Neuronal stem cell (in vitro differentiated cells): ENCODE measurements around the gene INTS1.

Source experiments
- DNase-seq: peaks from one replicate; pipeline ENCODE4 v3.0.0-alpha.2; 2013; ENCODE audit warnings: low spot score
- H2AFZ ChIP-seq: one replicate; pipeline ENCODE4 v1.6.1; 2013; ENCODE audit warnings: mild to moderate bottlenecking, low read length, inconsistent platforms
- H2AK5ac ChIP-seq: 2 replicates; pipeline ENCODE4 v1.6.1; 2013; ENCODE audit warnings: low read depth, mild to moderate bottlenecking, inconsistent platforms, low read length, moderate library complexity, mixed read lengths
- H2BK120ac ChIP-seq: 2 replicates; pipeline ENCODE4 v1.6.1; 2013; ENCODE audit warnings: low read depth, mild to moderate bottlenecking, inconsistent platforms, low read length, moderate library complexity, mixed read lengths
- H2BK12ac ChIP-seq: one replicate; pipeline ENCODE4 v1.6.1; 2013; ENCODE audit warnings: low read length, inconsistent platforms
- H2BK15ac ChIP-seq: 2 replicates; pipeline ENCODE4 v1.6.1; 2013; ENCODE audit warnings: mild to moderate bottlenecking, low read length, inconsistent platforms, mixed read lengths
- H2BK5ac ChIP-seq: one replicate; pipeline ENCODE4 v1.6.1; 2013; ENCODE audit warnings: inconsistent platforms, mild to moderate bottlenecking, low read length, moderate library complexity
- H3K14ac ChIP-seq: one replicate; pipeline ENCODE4 v1.6.1; 2013; ENCODE audit warnings: low read length, inconsistent platforms
- H3K18ac ChIP-seq: 2 replicates; pipeline ENCODE4 v1.6.1; 2013; ENCODE audit warnings: low read length, inconsistent platforms
- H3K23ac ChIP-seq: 2 replicates; pipeline ENCODE4 v1.6.1; 2013; ENCODE audit warnings: low read depth, mild to moderate bottlenecking, mixed read lengths, low read length, inconsistent platforms; ENCODE audit not compliant: poor library complexity
- H3K27ac ChIP-seq: replicated peaks from 3 replicates; pipeline ENCODE4 v1.5.1; 2013; ENCODE audit warnings: low read length, inconsistent platforms
- H3K27me3 ChIP-seq, 3 experiments: 2 replicates each; pipeline ENCODE4 v1.6.1; 2013; ENCODE audit warnings: low read length in 3 of 3, mild to moderate bottlenecking in 2 of 3, inconsistent platforms in 1 of 3, low read depth in 1 of 3, mixed read lengths in 1 of 3, moderate library complexity in 1 of 3; ENCODE audit not compliant: control insufficient read depth in 3 of 3, insufficient read depth in 3 of 3
- H3K36me3 ChIP-seq, 2 donors: replicated peaks in 1 of 2; 2 replicates each; pipeline ENCODE4 v1.6.1; 2013; ENCODE audit warnings: low read length in 2 of 2; ENCODE audit not compliant: control insufficient read depth in 2 of 2, insufficient read depth in 2 of 2
- H3K4ac ChIP-seq: 2 replicates; pipeline ENCODE4 v1.6.1; 2013; ENCODE audit warnings: inconsistent platforms, mild to moderate bottlenecking, low read length, moderate library complexity
- H3K4me1 ChIP-seq, 2 donors: 1 replicate in 1 of 2; 2 replicates in 1 of 2; pipeline ENCODE4 v1.6.1; 2013; ENCODE audit warnings: low read length in 2 of 2, low read depth in 1 of 2; ENCODE audit not compliant: control insufficient read depth in 2 of 2, insufficient read depth in 1 of 2
- H3K4me2 ChIP-seq: one replicate; pipeline ENCODE4 v1.6.1; 2013; ENCODE audit warnings: mild to moderate bottlenecking, low read length, inconsistent platforms; ENCODE audit not compliant: insufficient read depth, poor library complexity, severe bottlenecking
- H3K4me3 ChIP-seq, 2 donors: 2 replicates each; pipeline ENCODE4 v1.5.1; 2013; ENCODE audit warnings: low read length in 2 of 2, mild to moderate bottlenecking in 2 of 2, inconsistent platforms in 1 of 2, moderate library complexity in 1 of 2
- H3K79me1 ChIP-seq: one replicate; pipeline ENCODE4 v1.6.1; 2013; ENCODE audit warnings: low read depth, mild to moderate bottlenecking, inconsistent platforms, low read length, moderate library complexity
- H3K9ac ChIP-seq: one replicate; pipeline ENCODE4 v1.6.1; 2013; ENCODE audit warnings: mild to moderate bottlenecking, low read depth, low read length, inconsistent platforms; ENCODE audit not compliant: poor library complexity
- H3K9me3 ChIP-seq, 2 donors: replicated peaks in 1 of 2; 2 replicates each; pipeline versions ENCODE3 to v1.6.1; 2013; ENCODE audit warnings: low read length in 2 of 2, mild to moderate bottlenecking in 2 of 2, inconsistent platforms in 1 of 2, low read depth in 1 of 2, mixed read lengths in 1 of 2, moderate library complexity in 1 of 2; ENCODE audit not compliant: control insufficient read depth in 2 of 2, insufficient read depth in 1 of 2
- H4K8ac ChIP-seq: one replicate; pipeline ENCODE4 v1.6.1; 2013; ENCODE audit warnings: low read depth, mild to moderate bottlenecking, inconsistent platforms, low read length, moderate library complexity
- H4K91ac ChIP-seq: one replicate; pipeline ENCODE4 v1.6.1; 2013; ENCODE audit warnings: low read length, low read depth, mild to moderate bottlenecking, inconsistent platforms; ENCODE audit not compliant: poor library complexity
- WGBS, 2 donors: extraction: QIAGEN DNeasy Blood & Tissue Kit; methylation state at CpG; one replicate each; pipeline ENCODE4 v1.1.7; 2013; ENCODE audit warnings: missing lambda C conversion rate in 2 of 2, mixed read lengths in 1 of 2; ENCODE audit not compliant: insufficient read length in 2 of 2, insufficient replicate concordance in 1 of 2; ENCODE audit errors: extremely low coverage in 2 of 2; 5-methylcytosine and 5-hydroxymethylcytosine counted together

INTS1 gene

DNA sequence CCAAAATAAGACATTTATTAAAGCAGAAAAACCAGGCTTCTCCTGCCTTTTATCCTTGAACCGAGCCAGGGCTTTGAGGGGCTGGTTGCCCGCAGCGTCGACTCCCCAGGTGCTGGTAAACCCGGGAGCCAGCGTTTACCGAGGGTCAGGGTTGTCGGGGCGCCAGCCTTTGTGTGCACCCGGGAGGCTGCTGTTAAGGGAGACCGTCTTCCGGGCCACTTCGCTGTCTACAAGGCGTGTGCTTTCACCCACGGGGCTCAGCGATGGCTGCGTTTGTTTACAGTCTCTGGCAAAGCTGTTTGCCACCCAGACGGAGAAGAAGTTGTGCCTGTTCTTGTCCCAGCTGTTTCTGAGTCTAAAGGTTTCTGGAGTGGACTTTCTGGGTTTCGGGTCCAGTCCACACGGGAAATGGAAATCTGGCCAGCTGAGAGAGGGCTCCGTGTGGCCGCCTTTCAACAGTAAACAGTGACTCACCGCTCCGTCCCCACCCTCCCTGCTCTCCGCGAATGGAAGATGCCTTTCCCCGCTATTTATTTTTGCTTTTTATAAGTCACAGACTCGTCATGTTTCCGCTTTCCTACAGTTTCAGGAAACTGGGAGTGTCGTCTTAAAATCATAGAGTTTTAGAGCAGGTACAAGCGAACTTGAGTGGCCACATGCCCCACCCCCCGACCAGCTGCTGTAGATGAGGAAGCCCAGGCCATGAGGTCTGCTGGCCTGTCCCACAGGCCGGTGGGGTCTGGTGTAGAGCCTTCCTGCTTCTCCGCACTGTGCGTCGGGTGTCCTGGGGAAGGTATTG, 28.5 kb upstream of the INTS1 start:
- Histone ChIP-seq H3K27me3 (peaks cover 0 to 15% (median 9%) of the 10 kb centered on the region in 3 experiments), H3K9ac (peak overlapping the region; percentile 30), H4K91ac (no peak overlapping the region), H3K23ac (no peak overlapping the region), H3K4me3 (peak overlapping the region in 1 of 2 donors; percentile 22), H3K14ac (no peak overlapping the region), H3K4me1 (peaks cover 37 to 50% of the 10 kb centered on the region in 2 donors), H2BK120ac (no peak overlapping the region), H4K8ac (no peak overlapping the region), H3K79me1 (peaks cover 10% of the 10 kb centered on the region), H3K27ac (no peak overlapping the region), H2AFZ (peak overlapping the region; percentile 63), H3K36me3 (no peaks in the 10 kb centered on the region), H2BK15ac (peak overlapping the region; percentile 92), H3K9me3 (no peaks in the 10 kb centered on the region), H2AK5ac (peak overlapping the region; percentile 97), H2BK12ac (peak overlapping the region; percentile 84), H3K18ac (peak overlapping the region; percentile 83), H3K4me2 (no peak overlapping the region), H2BK5ac (no peak overlapping the region), H3K4ac (no peak overlapping the region)
- WGBS, 2 donors: no CpG with 5 or more reads among the region's 36 CpGs
- no peak for DNase-seq

- WGBS, 2 donors: no CpG with 5 or more reads among the region's 10 CpGs
- Histone ChIP-seq H2AFZ (peak overlapping the region; percentile 63), H3K4ac (no peak overlapping the region), H3K36me3 (no peaks in the 10 kb centered on the region), H2BK5ac (no peak overlapping the region), H3K79me1 (peaks cover 10% of the 10 kb centered on the region), H3K18ac (no peak overlapping the region), H3K27me3 (peaks cover 0 to 15% (median 9%) of the 10 kb centered on the region in 3 experiments), H2BK12ac (peak overlapping the region; percentile 65), H3K23ac (peak overlapping the region; percentile 87), H3K9ac (no peak overlapping the region), H2BK120ac (no peak overlapping the region), H3K9me3 (no peaks in the 10 kb centered on the region), H3K4me2 (no peak overlapping the region), H2AK5ac (peak overlapping the region; percentile 47), H3K4me1 (peaks cover 33 to 44% of the 10 kb centered on the region in 2 donors), H4K8ac (no peak overlapping the region), H2BK15ac (no peak overlapping the region), H3K27ac (no peak overlapping the region), H4K91ac (no peak overlapping the region), H3K4me3 (peak overlapping the region in 1 of 2 donors; percentile 22), H3K14ac (no peak overlapping the region)
- no peak for DNase-seq
Measured at GRCh38 chr7:1531979-1532455, 27.8 kb upstream of the INTS1 start.

GRCh38 chr7:1531263-1531978, 27.2 kb upstream of the INTS1 start:
- peaks cover 29 to 38% of the 10 kb centered on the region in 2 donors for H3K4me1 ChIP-seq

DNA sequence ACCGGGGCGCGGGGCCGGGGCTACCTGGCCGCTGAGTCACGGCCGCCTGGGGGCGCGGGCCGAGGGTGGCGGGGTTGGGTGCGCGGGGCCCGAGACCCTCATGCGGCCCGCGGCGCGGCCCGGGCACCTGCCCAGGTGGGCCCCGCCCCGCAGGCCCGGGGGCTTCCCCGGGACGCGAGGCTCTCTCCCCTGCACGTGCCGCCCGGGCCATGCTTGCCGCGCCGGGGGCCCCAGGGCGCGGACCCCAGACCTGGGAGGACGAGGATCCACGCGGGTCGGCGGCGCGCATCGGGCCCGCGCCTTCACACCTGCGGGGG, 26.7 kb upstream of the INTS1 start:
- Histone ChIP-seq H4K8ac (no peak overlapping the region), H3K4ac (no peak overlapping the region), H2AK5ac (peak overlapping the region; percentile 47), H3K79me1 (peaks cover 8% of the 10 kb centered on the region), H3K4me3 (peak overlapping the region; percentile 53 to 82), H2BK15ac (no peak overlapping the region), H4K91ac (no peak overlapping the region), H3K4me1 (peaks cover 26 to 34% of the 10 kb centered on the region in 2 donors), H2BK12ac (no peak overlapping the region), H3K9ac (no peak overlapping the region), H3K18ac (peak overlapping the region; percentile 57), H2BK120ac (no peak overlapping the region), H3K9me3 (no peaks in the 10 kb centered on the region), H3K14ac (no peak overlapping the region), H2BK5ac (peak overlapping the region; percentile 87), H3K27me3 (peaks cover 0 to 22% (median 9%) of the 10 kb centered on the region in 3 experiments), H2AFZ (no peak overlapping the region), H3K23ac (no peak overlapping the region), H3K36me3 (no peaks in the 10 kb centered on the region), H3K27ac (no peak overlapping the region), H3K4me2 (peak overlapping the region; percentile 69)
- no CpG with 5 or more reads among the region's 45 CpGs for WGBS, 2 donors
- no peak for DNase-seq

More at GRCh38 chr7:1531263-1531978, 27.2 kb upstream of the INTS1 start:
- Histone ChIP-seq H3K14ac (peak overlapping the region; percentile 21), H3K9ac (no peak overlapping the region), H2BK12ac (peak overlapping the region; percentile 84), H3K9me3 (no peaks in the 10 kb centered on the region), H3K4me3 (peak overlapping the region; percentile 53 to 72), H3K4me2 (peak overlapping the region; percentile 69), H3K27ac (no peak overlapping the region), H2BK5ac (peak overlapping the region; percentile 87), H2AFZ (no peak overlapping the region), H4K8ac (peak overlapping the region; percentile 17), H4K91ac (no peak overlapping the region), H3K23ac (peak overlapping the region; percentile 87), H2BK15ac (peak overlapping the region; percentile 49), H2AK5ac (peak overlapping the region; percentile 47), H3K27me3 (peaks cover 0 to 21% (median 9%) of the 10 kb centered on the region in 3 experiments), H2BK120ac (no peak overlapping the region), H3K36me3 (no peaks in the 10 kb centered on the region), H3K79me1 (peaks cover 8% of the 10 kb centered on the region), H3K18ac (peak overlapping the region; percentile 95), H3K4ac (no peak overlapping the region)
- DNase-seq: no peak
- WGBS, 2 donors: no CpG with 5 or more reads among the region's 55 CpGs
